Esophagus squamous epithelium (tissue), 4 donors: ENCODE results near the gene PPP2R3B. TPM values are rescaled to one million over a fixed set of nuclear protein-coding genes. Genes with fewer than 3 reads are reported as not detected.

Experiments
- small RNA-seq, 4 donors: library from RNA; depleted of rRNA; stranded (forward); fragments of <200 nt; gene quantifications; one replicate each; pipeline ENCODE3, GENCODE V24; 2016
- total RNA-seq, 4 donors: library from RNA; depleted of rRNA; stranded (reverse); fragments of >200 nt; gene quantifications; one replicate each; pipeline ENCODE4 v1.1.0, GENCODE V29; 2016

PPP2R3B gene
- total RNA-seq, 4 donors from 2014 or later: 7.9 to 26.1 (median 24.1) TPM

Small RNAs within 50 kb of the gene (small RNA-seq; reads per million reads assigned to genes)
- gene RF00017: 0 reads per million in 4 donors

Other genes starting within 250 kb of the PPP2R3B start
- 10 to 100 TPM in 3 of 4 donors, 1 to 10 TPM in 1; 5.7 to 27.1 (median 18.3) TPM for gene PLCXD1, start 105.5 kb downstream of the PPP2R3B start, total RNA-seq
- gene GTPBP6, start 68.1 kb downstream of the PPP2R3B start, total RNA-seq: 10 to 100 TPM; 22.2 to 45.4 (median 28.0) TPM
- under 1 TPM in 1 of 4 donors, not detected in 3; 0.19 TPM for gene SHOX, start 243.9 kb upstream of the PPP2R3B start, total RNA-seq